Stimulated activated CD8-positive, alpha-beta memory T cell treated with anti-CD3 and anti-CD28 coated beads, Interleukin-12 subunit alpha, Interleukin-12 subunit beta, amount 100 ng/mL, for 1 hour (primary cell): ENCODE data around the gene GLOD5.
A peak's percentile ranks its signal among the peaks of the same experiment; 100 is the strongest.
"Not testable (repeated sequence)": the region's sequence is repeated elsewhere in the genome, so short reads cannot be mapped to it uniquely, and the experiment has no call there.

Experiments used
- DNase-seq: peaks from one replicate; pipeline ENCODE4 v3.0.0-alpha.2; 2020; ENCODE audit warnings: low read depth

GLOD5 gene

GRCh38 chrX:48794340-48794910 lies 32.9 kb downstream of the GLOD5 start:
- DNase-seq = no peak

DNA sequence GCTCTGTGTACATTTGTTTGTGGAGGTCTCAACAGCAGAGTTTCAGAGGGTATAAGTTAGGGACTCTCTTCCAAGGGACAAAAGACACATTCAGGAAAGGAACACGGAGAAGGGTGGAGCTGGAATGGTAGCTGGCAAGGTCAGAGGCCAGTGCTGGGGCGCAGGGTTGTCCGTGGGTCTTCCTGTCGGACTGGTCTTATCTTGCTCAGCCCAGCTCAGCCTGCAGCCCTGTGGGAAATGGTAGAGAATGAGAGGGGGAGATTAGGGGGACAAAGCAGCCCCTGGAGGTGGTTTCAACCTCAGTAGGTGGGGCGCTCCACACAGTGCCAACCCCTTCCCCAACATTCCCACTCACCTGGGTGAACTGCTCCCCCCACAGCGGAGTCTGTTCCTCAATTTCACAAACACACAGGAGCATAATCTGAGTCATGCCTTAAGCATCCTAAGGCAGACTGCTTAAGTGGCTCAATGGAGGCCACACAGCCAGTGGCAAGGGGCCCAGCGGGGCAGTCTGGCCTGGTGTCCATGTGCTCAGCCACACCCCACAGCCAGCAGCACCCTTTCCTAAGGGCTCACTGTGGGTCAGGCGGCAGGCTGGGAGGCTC lies 33.5 kb downstream of the GLOD5 start:
- no peak for DNase-seq

DNA sequence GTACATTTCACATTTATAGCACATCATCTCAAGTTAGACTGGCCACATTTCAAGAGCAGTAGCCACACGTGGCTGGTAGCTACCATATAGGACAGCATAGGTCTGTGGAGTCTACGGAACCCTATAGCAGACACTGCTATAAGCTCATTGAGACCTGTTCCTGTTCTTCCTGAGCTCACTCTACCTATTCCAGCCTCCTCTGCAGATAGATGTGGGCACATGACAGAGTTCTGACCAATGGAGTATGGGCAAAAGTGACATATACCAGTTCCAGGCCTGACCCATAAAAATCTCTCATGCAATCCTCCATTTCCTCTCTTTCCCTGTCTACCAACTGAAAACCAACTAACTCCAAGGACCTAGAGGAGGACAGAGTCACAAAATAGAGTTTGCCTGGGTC lies 36.8 kb downstream of the GLOD5 start:
- DNase-seq = no peak

DNA sequence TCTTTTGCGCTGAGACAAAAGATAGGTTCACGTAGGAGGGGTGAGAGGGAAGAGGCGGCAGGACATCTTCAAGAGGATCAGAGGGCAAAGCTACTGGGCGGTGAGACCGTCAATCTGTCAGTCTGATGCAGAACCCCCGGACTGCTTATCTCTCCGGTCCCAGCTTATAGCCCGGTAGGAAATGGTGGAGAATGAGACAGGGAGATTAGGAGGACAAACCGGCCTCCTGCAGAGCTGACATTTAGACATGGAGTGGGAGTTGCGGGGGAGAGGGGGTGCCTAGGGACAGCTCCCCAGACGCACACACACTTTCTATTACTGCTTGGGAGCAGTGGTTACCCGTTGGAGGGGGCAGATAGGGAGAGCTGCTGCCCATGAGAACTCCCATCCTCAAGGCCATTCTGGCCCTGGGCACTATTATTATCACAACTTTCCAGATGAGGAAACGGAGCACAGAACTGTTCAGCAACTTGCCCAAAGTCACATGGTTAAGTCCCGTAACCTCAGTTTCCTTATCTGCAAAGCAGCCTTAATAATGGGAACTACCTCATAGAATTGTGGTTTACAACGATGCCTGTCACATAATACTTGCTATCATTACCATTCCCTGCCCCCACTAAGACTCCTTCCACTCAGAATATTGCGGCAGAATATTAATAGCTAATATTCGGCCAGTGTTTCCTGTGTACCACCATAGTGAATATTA lies 39.2 kb downstream of the GLOD5 start:
- no peak for DNase-seq

- DNase-seq = peak; percentile 85
Measured at GRCh38 chrX:48801280-48802088, 39.9 kb downstream of the GLOD5 start, which contains the start of gene HDAC6. Gene HDAC6 (plus strand): TSS chrX:48802067. CDS start chrX:48802693, 626 bp downstream.

- peak; percentile 15 for DNase-seq
Measured at GRCh38 chrX:48802089-48802904, 40.8 kb downstream of the GLOD5 start.

GRCh38 chrX:48802905-48803200 lies 41.3 kb downstream of the GLOD5 start:
- no peak for DNase-seq

DNA sequence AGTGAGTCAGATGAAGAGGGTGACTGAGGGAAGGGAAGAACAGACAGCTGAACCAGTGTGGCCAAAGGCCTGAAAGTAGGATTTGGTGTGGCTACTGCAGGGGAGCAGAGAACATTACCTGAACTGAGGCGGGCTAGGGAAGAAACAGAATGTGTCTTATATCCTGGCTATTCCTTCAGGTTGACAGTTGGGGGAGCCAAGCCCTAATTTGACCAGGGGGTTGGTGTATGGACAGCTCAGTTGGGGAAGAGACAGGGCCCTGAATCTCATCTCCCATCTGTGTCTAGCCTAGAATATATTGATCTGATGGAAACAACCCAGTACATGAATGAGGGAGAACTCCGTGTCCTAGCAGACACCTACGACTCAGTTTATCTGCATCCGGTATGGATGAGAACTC lies 44.5 kb downstream of the GLOD5 start:
- DNase-seq = no peak

DNA sequence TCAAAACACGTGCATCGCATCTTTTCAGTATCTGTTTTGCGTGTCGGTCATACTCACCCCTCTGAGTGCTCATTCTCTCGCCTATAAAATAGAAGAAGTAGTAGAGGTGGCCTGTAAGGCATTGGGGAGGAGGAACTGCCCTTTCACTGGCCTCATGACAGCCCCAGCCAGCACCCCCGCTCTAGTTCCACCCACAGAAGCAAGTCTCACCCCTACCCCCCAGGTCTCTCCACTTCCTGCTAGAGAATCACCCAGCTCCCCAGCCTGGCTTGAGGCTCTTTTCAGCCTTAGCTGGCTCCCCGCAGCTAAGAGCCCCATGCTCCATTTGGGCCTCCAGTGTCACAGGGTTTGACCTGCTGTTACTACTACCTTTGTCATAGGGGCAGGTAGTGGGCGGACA lies 52.1 kb downstream of the GLOD5 start:
- no peak for DNase-seq

GRCh38 chrX:48814722-48815121 lies 53.2 kb downstream of the GLOD5 start:
- no peak for DNase-seq

DNA sequence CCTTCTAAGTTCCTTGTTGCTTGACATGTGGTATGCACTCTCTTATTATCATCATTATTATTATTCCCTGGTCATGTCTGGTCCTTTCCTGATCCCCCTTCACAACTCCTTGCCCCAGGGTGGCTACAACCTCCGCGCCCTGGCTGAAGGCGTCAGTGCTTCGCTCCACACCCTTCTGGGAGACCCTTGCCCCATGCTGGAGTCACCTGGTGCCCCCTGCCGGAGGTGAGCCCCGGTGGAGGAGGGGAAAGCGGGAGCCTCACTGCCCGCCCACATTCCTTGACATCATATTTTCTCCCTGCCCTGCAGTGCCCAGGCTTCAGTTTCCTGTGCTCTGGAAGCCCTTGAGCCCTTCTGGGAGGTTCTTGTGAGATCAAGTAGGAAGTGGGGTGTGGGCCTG lies 53.7 kb downstream of the GLOD5 start:
- no peak for DNase-seq

DNA sequence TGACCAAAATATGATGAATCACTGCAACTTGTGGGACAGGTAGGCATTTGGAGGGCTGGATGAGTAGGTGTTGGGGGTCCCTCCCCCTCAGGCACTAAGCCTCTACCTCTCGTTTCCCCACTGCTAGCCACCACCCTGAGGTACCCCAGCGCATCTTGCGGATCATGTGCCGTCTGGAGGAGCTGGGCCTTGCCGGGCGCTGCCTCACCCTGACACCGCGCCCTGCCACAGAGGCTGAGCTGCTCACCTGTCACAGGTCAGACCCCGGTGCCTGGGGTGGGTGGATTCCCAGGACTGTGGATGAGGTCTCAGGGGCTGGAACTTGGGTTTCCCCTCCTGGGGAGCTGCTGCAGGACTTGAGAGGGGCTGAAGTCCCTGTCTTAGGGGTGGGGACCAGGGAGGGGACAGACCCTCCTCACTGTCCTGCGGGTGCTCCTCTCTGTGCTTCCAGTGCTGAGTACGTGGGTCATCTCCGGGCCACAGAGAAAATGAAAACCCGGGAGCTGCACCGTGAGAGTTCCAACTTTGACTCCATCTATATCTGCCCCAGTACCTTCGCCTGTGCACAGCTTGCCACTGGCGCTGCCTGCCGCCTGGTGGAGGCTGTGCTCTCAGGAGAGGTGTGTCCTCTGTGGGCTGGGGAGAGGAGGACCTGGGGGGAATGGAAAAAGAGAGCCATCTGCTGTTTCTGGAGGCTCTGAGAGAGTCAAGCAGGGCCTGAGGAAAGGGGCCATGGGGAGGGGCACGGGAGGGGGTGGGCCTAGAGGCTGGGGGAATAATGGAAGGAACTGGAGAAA lies 54.7 kb downstream of the GLOD5 start:
- no peak for DNase-seq

GRCh38 chrX:48818098-48818497 lies 56.6 kb downstream of the GLOD5 start:
- DNase-seq = no peak

GRCh38 chrX:48818866-48819265 lies 57.3 kb downstream of the GLOD5 start:
- DNase-seq = no peak

- not testable (repeated sequence) for DNase-seq
Measured at GRCh38 chrX:48819394-48819793, 57.8 kb downstream of the GLOD5 start.

DNA sequence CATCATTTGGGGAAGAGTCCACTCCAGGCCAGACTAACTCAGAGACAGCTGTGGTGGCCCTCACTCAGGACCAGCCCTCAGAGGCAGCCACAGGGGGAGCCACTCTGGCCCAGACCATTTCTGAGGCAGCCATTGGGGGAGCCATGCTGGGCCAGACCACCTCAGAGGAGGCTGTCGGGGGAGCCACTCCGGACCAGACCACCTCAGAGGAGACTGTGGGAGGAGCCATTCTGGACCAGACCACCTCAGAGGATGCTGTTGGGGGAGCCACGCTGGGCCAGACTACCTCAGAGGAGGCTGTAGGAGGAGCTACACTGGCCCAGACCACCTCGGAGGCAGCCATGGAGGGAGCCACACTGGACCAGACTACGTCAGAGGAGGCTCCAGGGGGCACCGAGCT lies 61.5 kb downstream of the GLOD5 start:
- no peak for DNase-seq
